GM18511 (cell line): ENCODE results near the gene PLXNB3.
"Not testable (repeated sequence)": the region's sequence is repeated elsewhere in the genome, so short reads cannot be mapped to it uniquely, and the experiment has no call there.

Experiments used
- ATAC-seq: cut with Tn5 transposase; IDR thresholded peaks from one replicate; pipeline ENCODE4 v1.9.1; 2021; ENCODE audit warnings: mild to moderate bottlenecking, moderate library complexity; ENCODE audit not compliant: unreplicated experiment

PLXNB3 gene

DNA sequence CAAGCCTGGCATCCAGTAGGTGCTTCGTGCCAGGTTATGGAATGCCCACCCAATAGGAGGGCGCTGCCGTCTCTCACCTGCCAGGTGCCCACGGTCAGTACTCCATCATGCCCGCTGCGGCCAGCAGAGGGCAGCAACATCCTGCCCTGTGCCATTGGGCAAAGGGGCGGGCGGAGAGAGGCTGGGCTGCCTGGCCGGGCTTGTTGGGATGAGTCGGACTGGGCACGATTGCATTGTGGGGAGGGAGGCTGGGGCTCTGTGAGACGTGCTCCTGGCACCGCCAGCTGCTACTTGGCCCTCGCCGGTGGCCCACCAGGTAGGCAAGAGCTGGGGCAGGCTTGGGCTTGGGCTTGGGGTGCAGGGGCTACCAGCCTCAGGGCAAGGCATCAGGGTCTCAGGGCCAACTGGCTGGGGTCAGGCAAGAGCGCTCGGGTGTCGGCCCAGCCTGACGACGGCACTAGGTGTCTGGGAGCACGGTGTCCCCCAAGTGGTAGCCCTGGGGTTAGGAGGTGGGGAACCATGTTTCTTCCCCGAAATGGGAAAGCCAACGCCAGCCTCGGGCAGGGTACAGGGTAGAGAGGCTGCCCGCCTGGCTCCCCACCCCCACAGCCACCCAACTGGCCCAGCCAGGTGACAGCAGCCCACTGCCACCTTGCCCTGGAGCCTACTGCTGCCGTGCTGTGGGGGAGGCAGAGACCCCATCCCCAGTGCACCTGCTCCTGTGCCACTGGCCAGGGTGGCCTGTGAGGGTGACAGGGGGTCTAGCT is at the start of gene PLXNB3:
TSS of gene PLXNB3 (plus strand) at position 261 of the 767 bp plus-strand sequence. CDS start 1,287 bp downstream, outside the sequence.
- ATAC-seq = peak; percentile 63

DNA sequence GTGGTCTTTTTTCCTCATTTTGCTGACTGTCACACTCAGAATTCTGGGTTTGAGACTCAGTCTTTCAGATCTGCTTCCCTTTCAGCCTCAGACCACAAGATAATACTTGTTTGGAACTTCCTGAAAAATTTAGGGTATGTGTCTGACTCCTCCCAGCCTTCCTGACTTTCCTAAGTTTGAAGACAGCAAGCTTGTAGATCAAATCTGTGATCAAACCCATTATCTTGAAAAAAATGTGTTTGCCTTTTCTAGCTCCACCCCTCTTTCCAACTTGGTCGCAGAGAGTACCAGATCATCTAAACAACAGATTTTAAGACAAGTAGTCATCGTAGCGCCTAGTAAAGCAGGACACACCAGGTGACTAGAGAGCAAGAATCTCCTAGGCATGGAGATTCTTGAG is 49.8 kb upstream of the PLXNB3 start:
- ATAC-seq = no peak

DNA sequence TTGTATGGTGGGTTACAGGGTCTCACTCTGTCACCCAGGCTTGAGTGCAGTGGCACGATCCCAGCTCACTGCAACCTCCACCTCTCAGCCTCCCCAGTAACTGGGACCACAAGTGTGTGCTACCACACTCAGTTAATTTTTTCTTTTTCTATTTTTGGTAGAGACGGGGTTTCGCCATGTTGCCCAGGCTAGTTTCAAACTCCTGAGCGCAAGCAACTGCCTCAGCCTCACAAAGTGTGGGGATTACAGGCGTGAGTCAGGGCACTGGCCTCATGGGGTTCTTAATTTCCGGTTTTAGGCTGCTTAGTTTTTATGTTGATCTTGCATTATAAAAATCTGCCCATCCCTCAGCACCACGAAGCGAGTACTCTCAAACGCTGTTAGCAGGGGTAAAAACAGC is 46.6 kb upstream of the PLXNB3 start:
- ATAC-seq = no peak

DNA sequence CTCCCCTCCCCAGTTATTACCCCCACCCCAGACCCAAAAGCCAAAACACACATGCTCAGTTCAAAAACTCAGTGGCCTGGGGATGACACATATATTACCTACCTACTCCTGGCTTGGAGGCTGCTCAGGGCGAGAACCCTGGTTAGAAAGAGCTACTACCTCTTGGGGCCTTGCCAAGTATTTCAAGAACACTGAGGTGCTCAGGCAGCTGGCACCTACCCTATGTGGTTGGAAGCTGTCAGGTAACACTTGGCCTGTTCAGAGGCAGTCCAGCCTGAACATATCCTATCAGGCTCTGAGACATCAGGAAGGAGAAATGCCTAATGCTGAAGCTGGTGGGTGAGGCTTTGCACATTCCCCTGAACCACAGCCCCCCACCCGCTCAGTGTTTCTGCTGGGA is 44.8 kb upstream of the PLXNB3 start:
- ATAC-seq = no peak

DNA sequence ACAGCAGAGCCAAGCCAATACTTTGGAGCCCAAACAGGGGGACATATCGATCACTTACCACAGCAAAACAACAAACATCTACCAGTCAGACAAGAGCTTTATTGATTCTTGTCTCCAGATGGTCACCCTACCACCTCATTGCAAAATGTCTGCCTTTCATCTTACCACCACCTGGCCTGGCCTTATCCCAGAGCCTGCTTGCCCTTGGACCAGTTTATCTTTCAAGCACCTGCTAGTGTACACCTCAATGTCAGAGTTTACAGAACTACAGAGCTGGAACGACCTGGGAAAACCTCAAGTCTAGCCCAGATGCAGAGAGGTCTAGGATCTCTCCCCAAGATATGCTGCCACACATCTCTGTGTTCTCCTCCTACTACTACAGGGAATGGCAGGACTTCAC is 44.3 kb upstream of the PLXNB3 start:
- ATAC-seq = no peak

DNA sequence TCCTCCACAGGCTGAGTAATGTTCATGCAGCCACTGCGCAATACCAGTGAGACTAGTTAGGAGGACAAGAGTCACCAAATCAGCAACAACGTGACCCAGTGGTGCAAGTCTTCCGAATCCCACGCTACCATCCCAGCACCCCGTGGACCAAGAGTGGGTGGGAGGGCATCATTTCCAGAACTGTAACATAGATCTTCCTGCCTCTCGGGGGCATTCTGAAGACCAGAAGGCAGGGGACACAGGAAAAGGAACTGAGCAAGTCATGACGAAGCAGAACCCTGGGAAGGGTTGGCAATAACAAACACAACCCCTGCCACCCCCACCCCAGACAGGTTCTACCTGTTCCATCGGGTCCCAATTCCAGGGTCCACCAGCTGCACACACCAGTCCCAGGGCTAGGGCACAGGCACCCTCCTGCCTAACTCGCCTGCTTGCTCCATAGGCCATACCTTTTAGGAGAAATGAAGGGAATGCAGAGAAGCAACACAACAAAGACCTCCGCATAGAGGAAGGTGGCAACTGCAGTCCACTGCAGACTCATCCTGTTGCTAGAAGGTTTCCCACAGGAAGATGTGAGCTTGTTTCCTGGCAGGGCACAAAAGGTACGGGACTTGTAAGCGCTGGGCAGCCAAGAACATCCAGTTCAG is 41.2 kb upstream of the PLXNB3 start:
- no peak for ATAC-seq

DNA sequence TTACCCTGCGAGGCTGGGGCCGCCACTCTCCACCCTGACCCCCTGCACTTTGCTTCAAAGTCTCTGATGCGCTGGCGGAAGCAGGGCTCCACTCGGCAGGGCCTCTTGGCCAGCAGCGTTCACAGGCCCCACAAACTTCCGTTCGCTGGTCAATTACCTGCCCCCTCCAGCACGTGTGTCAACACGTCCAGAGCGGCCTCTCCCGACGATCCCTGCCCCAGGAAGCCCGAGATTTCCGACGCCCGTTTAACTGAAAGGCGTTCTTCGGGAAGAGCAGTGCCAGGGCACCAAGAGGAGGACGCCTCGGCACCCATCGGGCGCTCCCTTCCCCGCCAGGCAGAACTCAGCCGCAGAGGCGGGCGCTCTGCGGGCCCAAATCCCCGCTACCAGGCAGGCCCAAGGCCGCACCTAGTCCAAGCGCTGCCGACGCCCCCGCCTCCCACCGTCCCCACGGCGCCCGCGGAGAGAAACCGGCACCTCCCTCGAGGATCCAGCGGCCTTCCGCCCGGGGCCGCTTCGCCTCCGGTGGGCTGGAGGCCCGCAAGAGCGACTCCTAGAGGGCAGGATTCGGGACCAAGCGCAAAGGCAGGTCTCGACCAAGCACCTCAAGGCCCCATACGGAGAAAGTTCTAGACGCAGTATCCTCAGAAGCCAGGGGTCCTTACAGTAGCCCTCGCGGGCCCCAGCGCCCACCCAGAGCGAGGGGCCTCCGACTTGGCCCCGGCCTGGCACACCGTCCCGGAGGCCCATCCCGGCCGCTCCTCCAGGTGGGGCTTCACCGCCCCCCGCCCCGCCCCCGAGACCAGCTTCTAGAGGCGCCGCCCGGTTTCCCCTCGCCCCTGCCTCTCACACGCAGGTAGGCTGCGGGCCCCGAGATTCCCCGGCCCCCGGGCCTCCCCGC is 40.4 kb upstream of the PLXNB3 start:
- ATAC-seq = peak; percentile 33

DNA sequence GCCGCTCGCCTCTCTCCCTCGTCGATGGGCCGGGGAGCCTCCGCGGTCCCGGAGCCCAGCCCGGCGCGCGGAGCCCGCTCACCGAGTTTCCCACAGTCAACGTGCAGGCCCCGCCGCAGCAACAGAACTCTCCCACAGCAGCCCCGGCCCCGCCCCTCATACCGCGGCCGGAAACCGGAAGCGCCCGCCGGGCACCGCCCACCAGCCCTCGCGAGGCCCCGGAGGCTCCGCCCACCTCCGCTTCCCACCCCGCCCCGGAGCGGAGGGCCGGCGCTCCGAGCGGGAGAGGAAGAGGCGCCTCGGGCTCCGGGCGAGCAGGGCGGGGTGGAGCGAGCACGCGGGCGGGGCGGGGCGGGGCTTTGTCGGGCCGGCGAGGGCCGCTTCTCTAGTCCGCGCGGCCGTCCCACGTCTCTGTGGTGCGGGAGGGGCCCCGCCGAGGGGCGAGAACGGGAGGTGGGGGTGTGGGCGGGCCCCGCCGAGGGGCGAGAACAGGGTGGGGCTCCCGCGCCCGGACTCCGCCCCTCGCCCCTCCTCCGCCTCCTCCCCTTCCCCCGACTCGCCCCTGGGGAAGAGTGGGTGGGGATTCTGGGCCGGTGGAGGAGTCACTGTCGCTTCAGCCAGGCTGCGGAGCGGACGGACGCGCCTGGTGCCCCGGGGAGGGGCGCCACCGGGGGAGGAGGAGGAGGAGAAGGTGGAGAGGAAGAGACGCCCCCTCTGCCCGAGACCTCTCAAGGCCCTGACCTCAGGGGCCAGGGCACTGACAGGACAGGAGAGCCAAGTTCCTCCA is 39.6 kb upstream of the PLXNB3 start, which contains the start of the genes ABCD1 and BCAP31:
TSS of gene ABCD1 (plus strand) at position 605 of the 787 bp plus-strand sequence. CDS start 411 bp downstream, outside the sequence.
TSS of gene BCAP31 (minus strand) at position 136 of the 787 bp plus-strand sequence. CDS start 1,143 bp downstream, outside the sequence.
- ATAC-seq = peak; percentile 53

DNA sequence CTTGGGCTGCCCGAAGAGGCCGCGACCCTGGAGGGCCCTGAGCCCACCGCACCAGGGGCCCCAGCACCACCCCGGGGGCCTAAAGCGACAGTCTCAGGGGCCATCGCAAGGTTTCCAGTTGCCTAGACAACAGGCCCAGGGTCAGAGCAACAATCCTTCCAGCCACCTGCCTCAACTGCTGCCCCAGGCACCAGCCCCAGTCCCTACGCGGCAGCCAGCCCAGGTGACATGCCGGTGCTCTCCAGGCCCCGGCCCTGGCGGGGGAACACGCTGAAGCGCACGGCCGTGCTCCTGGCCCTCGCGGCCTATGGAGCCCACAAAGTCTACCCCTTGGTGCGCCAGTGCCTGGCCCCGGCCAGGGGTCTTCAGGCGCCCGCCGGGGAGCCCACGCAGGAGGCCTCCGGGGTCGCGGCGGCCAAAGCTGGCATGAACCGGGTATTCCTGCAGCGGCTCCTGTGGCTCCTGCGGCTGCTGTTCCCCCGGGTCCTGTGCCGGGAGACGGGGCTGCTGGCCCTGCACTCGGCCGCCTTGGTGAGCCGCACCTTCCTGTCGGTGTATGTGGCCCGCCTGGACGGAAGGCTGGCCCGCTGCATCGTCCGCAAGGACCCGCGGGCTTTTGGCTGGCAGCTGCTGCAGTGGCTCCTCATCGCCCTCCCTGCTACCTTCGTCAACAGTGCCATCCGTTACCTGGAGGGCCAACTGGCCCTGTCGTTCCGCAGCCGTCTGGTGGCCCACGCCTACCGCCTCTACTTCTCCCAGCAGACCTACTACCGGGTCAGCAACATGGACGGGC is 38.8 kb upstream of the PLXNB3 start:
- peak; percentile 12 for ATAC-seq

DNA sequence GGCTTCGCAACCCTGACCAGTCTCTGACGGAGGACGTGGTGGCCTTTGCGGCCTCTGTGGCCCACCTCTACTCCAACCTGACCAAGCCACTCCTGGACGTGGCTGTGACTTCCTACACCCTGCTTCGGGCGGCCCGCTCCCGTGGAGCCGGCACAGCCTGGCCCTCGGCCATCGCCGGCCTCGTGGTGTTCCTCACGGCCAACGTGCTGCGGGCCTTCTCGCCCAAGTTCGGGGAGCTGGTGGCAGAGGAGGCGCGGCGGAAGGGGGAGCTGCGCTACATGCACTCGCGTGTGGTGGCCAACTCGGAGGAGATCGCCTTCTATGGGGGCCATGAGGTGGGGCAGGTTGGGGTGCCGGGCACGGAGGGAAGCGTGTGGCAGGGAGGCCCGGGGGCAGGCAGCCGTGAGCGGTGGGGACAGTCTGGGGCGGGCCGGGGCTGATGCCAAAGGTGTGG is 38.2 kb upstream of the PLXNB3 start:
- no peak for ATAC-seq

DNA sequence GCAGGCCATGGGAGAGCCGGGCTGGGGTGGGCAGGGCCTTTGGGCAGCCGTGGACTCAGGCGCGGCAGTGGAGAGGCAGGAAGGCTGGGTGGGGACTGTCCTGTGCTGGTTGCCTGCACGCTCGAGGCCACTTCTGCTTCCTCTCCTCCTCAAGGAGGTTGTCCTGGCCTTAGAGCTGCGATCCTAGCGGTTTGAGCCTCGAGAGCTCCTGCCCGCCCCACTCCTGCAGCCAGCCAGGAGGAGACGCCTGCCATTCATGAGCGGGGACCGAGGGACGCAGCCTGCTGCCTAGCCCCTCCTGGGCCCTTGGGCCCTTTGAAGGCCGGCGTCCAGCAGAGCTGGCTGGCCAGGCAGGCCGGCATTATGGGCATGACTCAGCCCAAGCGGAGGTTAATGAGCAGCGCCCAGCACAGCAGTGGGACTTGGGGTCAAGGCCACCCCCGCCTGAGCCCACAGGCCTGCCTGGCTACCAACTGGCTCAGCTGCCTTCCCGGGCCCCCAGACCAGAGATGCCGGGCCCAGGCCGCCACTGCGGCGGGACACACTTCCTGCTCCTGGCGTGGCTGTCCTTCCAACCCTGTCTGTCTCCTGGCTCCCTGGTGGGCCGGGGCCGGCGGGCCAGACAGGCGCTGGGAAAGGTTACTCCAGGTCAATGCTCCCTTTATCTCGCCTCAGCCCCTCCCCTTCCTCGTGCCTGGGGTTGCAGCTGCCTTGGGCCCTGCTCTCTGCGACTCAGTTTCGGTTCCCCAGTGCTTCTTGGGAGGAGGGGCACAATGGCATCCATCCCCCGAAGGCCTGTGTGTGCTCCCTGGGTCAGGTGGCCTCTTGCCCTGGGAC is 37.5 kb upstream of the PLXNB3 start:
- ATAC-seq = peak; percentile 61

DNA sequence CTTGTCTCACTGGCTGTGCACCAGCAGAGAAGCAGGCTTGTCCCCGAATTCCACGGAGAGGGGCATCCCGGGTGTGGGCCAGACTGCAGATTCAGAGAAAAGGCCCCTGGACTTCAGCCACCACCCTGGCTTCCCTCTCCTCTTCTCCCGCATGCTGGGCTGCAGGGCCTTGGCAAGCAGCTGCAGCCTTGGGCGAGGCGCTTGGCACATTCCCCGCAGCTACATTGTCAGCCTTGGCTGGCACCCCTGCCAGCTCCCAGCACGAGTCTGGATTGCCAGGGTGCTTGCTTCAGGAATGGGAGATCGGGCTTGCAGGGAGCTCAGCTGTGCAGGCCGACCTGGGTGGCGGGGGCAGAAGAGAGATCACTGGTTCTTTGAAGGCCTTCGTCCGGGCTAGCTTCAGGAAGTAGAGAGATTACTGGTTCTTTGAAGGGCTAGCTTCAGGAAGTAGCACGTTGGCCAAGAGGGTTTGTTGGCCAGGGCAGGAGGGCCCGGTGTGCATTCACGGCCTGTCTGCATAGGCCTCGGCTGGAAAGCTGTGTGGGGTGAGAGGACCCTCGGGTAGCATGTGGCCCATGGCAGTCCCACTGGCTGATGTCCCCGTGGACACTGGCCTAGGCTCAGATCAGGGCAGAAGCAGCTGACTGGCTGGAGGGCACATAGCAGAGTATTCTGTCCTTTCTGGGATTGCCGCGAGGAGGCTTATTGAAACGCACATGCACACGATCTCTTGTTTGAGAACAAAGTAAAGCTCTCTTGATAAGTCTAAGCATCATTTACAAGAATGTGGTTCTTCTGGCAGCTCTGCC is 36.7 kb upstream of the PLXNB3 start:
- no peak for ATAC-seq

DNA sequence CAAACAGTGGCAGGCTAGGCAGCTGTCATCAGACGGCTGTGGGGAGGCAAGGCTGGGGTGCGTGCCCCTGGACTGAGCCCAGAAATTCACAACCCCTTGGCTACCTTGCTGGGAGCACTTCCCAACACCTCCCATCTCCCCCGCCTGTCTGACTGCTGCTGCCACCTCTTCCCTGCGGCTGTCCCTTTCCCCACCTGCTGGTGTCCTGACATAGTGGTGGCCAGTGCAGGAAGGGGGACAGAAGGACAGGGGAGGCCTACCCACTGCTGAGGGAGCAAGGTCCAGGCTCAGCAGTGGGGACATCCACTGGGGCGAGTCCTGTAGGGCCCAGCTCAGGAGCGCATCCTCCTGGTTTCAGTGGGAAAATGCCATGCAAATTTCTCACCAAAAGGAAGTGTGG is 36.0 kb upstream of the PLXNB3 start:
- ATAC-seq = no peak

DNA sequence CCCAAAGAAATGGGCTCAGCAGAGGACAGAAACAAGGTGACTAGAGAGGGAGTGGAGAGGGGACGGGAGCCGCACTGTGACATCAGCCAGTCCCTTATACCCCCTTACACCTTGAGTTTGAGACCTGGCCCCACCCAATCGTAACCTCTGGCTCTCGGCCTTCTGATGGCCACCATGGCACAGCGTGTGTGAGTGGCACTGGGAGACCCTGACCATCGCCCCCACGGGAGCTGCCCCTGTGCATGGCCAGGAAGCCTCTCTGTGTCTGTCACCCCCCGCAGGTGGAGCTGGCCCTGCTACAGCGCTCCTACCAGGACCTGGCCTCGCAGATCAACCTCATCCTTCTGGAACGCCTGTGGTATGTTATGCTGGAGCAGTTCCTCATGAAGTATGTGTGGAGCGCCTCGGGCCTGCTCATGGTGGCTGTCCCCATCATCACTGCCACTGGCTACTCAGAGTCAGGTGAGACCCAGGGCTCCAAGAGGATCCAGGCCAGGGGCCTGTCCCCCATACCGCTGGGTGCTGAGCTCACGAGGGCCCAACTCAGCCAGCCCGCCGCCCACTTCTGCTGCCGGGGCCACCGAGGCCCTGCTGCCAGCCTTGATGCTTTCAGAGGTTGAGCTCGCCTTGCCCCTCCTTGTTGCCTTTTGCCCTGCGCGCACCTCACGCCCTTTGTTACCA is 35.0 kb upstream of the PLXNB3 start:
- no peak for ATAC-seq

DNA sequence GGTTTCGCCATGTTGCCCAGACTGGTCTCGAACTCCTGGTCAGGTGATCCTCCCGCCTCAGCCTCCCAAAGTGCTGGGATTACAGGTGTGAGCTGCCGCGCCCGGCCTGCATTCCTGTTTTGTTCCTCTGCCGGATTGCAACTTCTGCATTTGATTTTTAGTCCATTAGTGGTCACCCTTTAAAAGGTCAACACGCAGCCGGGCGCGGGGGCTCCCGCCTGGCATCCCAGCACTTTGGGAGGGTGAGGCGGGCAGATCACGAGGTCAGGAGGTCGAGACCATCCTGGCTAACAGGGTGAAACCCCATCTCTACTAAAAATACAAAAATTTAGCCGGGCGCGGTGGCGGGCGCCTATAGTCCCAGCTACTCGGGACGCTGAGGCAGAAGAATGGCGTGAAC is 33.9 kb upstream of the PLXNB3 start:
- not testable (repeated sequence) for ATAC-seq

DNA sequence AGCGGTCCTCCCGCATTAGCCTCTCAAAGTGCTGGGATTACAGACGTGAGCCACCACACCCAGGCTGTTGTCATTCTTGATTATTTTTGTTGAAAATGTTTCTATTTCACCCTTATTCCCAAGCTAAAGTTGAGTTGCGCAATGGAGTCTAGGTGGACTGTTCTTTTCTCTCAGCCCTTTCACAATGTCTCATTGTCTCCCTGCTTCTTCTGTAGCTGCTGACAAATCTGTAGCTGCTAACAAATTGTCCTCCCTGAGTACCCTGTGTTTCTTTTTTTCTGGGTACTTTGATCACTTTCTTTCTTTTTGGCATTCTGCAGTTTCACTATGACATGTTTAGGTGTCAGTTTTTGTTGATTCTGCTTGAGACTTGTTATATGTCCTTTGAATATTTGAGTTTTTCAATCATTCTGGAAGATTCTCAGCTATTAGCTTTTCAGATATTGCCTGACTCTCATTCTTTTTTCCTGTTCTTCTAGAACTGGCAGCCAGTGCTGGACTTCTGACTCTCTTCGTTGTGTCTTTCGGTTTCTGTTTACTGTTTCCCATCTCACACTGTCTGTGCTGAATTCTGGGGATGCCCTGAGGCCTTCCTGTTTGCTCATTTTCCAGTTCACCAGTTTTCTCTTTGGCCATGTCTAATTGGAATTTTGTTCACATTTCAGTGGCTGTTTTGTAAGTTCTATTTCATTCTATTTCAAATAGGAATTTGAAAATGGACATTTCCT is 32.8 kb upstream of the PLXNB3 start:
- ATAC-seq = no peak

DNA sequence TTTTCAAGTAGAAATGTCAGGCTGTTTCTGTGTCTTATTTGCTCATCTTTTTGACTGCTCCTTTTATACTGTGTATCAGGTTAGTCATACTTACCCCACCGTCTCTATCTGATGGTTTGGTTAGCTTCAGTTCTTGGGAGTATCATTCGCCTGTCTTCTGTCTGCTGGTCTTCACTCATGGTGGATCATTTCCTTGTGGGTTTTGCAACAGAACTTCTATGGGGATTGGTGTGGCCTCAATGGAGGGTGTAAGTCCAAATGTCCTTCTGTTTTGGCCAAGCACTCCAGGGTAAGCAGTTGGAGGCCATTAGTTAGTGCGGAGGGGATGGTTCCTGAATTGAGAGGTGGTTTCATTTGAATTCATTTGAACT is 32.2 kb upstream of the PLXNB3 start:
- no peak for ATAC-seq
